SK-N-SH treated with all-trans-retinoic acid at 6 μM for 48 hours (cell line): Measurements from ENCODE around the gene PHACTR3.

Source experiments
- ARNTL ChIP-seq: fragments of 450-650 bp; formaldehyde crosslinking; IDR thresholded peaks from 2 replicates; pipeline ENCODE4 v1.5.0; 2020; ENCODE audit warnings: low read depth, mild to moderate bottlenecking, moderate library complexity, borderline replicate concordance
- CREB5 ChIP-seq: fragments of 250-450 bp; sonication (Bioruptor Pico); IDR thresholded peaks from 2 replicates; pipeline ENCODE4 v1.5.1; 2020; ENCODE audit warnings: low read depth, mild to moderate bottlenecking, moderate library complexity
- CSRNP3 ChIP-seq: fragments of 250-450 bp; sonication (Bioruptor Pico); IDR thresholded peaks from 2 replicates; pipeline ENCODE4 v1.5.1; 2021; ENCODE audit warnings: mild to moderate bottlenecking, moderate library complexity
- PATZ1 ChIP-seq: fragments of 250-450 bp; sonication (Bioruptor Pico); IDR thresholded peaks from 2 replicates; pipeline ENCODE4 v1.8.0; 2020; ENCODE audit warnings: mild to moderate bottlenecking, moderate library complexity, borderline replicate concordance
- POU6F1 ChIP-seq: fragments of 250-450 bp; sonication (Bioruptor Pico); IDR thresholded peaks from 2 replicates; pipeline ENCODE4 v1.8.0; 2021; ENCODE audit warnings: low read depth, mild to moderate bottlenecking, moderate library complexity, borderline replicate concordance
- PPARA ChIP-seq: fragments of 250-450 bp; sonication (Bioruptor Pico); IDR thresholded peaks from 2 replicates; pipeline ENCODE4 v1.5.0; 2020; ENCODE audit warnings: mild to moderate bottlenecking, borderline replicate concordance
- RARB ChIP-seq: fragments of 250-450 bp; sonication (Bioruptor Pico); IDR thresholded peaks from 2 replicates; pipeline ENCODE4 v1.8.0; 2021; ENCODE audit warnings: mild to moderate bottlenecking, moderate library complexity
- TOX ChIP-seq: fragments of 250-450 bp; sonication (Bioruptor Pico); IDR thresholded peaks from 2 replicates; pipeline ENCODE4 v1.8.0; 2021; ENCODE audit warnings: mild to moderate bottlenecking, moderate library complexity, borderline replicate concordance
- TSHZ2 ChIP-seq: fragments of 250-450 bp; sonication (Bioruptor Pico); IDR thresholded peaks from 2 replicates; pipeline ENCODE4 v1.5.0; 2020; ENCODE audit warnings: mild to moderate bottlenecking, moderate library complexity
- ZFP3 ChIP-seq: fragments of 250-450 bp; sonication (Bioruptor Pico); IDR thresholded peaks from 2 replicates; pipeline ENCODE4 v1.5.0; 2020; ENCODE audit warnings: mild to moderate bottlenecking, moderate library complexity
- ZNF70 ChIP-seq: fragments of 450-650 bp; formaldehyde crosslinking; IDR thresholded peaks from 2 replicates; pipeline ENCODE4 v1.5.0; 2020; ENCODE audit warnings: mild to moderate bottlenecking, moderate library complexity

- no peak for TF ChIP-seq RARB (CRISPR knock-in tag)
- TF ChIP-seq ZFP3 (CRISPR knock-in tag), result no peak
- TF ChIP-seq ZNF70 (CRISPR knock-in tag), result no peak
- no peak for TF ChIP-seq PATZ1 (CRISPR knock-in tag)
- no peak for TF ChIP-seq CREB5
- no peak for TF ChIP-seq PPARA (CRISPR knock-in tag)
- TF ChIP-seq TSHZ2 (CRISPR knock-in tag), result no peak
- TF ChIP-seq TOX (CRISPR knock-in tag), result no peak
- TF ChIP-seq CSRNP3 (CRISPR knock-in tag), result no peak
- no peak for TF ChIP-seq ARNTL
- no peak for TF ChIP-seq POU6F1
Observed at GRCh38 chr20:59823491-59824259, 219.3 kb downstream of the PHACTR3 start.
